Liver (tissue), 9 donors: ENCODE data around the gene GPC1. TPM values are rescaled to one million over a fixed set of nuclear protein-coding genes. Genes with fewer than 3 reads are reported as not detected.

ENCODE experiments used
- DNase-seq: peaks from one replicate; pipeline ENCODE4 v3.0.0-alpha.2; 2017; ENCODE audit warnings: low spot score
- H3K27ac ChIP-seq, 2 donors: one replicate each; pipeline ENCODE4 v1.7.0; 2013; ENCODE audit warnings: inconsistent platforms in 2 of 2, low read length in 2 of 2, control low read depth in 1 of 2, low read depth in 1 of 2, mild to moderate bottlenecking in 1 of 2
- H3K27me3 ChIP-seq, 4 donors: one replicate each; pipeline versions ENCODE4 v1.6.1 to v1.7.0; 2013; ENCODE audit warnings: low read length in 3 of 4, inconsistent platforms in 1 of 4, mild to moderate bottlenecking in 1 of 4, moderate library complexity in 1 of 4; ENCODE audit not compliant: control insufficient read depth in 4 of 4, insufficient read depth in 4 of 4
- H3K36me3 ChIP-seq, 4 donors: one replicate each; pipeline versions ENCODE4 v1.6.1 to v1.7.0; 2013; ENCODE audit warnings: low read length in 3 of 4, mild to moderate bottlenecking in 3 of 4, low read depth in 1 of 4, moderate library complexity in 1 of 4; ENCODE audit not compliant: control insufficient read depth in 4 of 4, insufficient read depth in 3 of 4
- H3K4me1 ChIP-seq, 4 donors: one replicate each; pipeline versions ENCODE4 v1.6.1 to v1.7.0; 2013; ENCODE audit warnings: low read length in 3 of 4, mild to moderate bottlenecking in 3 of 4, moderate library complexity in 1 of 4; ENCODE audit not compliant: control insufficient read depth in 4 of 4, insufficient read depth in 4 of 4
- H3K4me3 ChIP-seq, 3 donors: one replicate each; pipeline versions ENCODE4 v1.6.1 to v1.7.0; 2013; ENCODE audit warnings: low read length in 3 of 3, control low read depth in 1 of 3, low read depth in 1 of 3, mild to moderate bottlenecking in 1 of 3
- H3K9ac ChIP-seq, 2 donors: one replicate each; pipeline ENCODE4 v1.7.0; 2013; ENCODE audit warnings: low read length in 2 of 2, mild to moderate bottlenecking in 2 of 2, moderate library complexity in 2 of 2, control low read depth in 1 of 2, low read depth in 1 of 2
- H3K9me3 ChIP-seq, 4 donors: one replicate each; pipeline versions ENCODE4 v1.6.1 to v1.7.0; 2013; ENCODE audit warnings: low read length in 3 of 4; ENCODE audit not compliant: control insufficient read depth in 4 of 4
- ATF3 ChIP-seq: IDR thresholded peaks from 2 replicates; pipeline ENCODE4 v1.6.1; 2016; ENCODE audit warnings: antibody characterized with exemption
- CTCF ChIP-seq: fragments of 150-350 bp; IDR thresholded peaks from 2 replicates; pipeline ENCODE4 v1.5.1; 2017; ENCODE audit warnings: improper control_type of control experiment, low read depth, low read length; ENCODE audit not compliant: missing input control
- EGR1 ChIP-seq, 2 donors: IDR thresholded peaks; 2 replicates each; pipeline ENCODE4 v1.6.1; 2016 to 2018; ENCODE audit warnings: antibody characterized with exemption in 2 of 2, low read depth in 2 of 2
- FOXA1 ChIP-seq: IDR thresholded peaks from 2 replicates; pipeline ENCODE4 v1.6.1; 2016; ENCODE audit warnings: antibody characterized with exemption
- FOXA2 ChIP-seq: IDR thresholded peaks from 2 replicates; pipeline ENCODE4 v1.6.1; 2016; ENCODE audit warnings: antibody characterized with exemption
- GABPA ChIP-seq, 2 donors: IDR thresholded peaks in 1 of 2; conservative IDR thresholded peaks in 1 of 2; 2 replicates each; pipeline ENCODE4 v1.6.1; 2016; ENCODE audit warnings: antibody characterized with exemption in 2 of 2, mild to moderate bottlenecking in 1 of 2, moderate library complexity in 1 of 2
- HNF4A ChIP-seq, 2 donors: conservative IDR thresholded peaks; 2 replicates each; pipeline ENCODE4 v1.6.1; 2016; ENCODE audit warnings: antibody characterized with exemption in 2 of 2, mild to moderate bottlenecking in 2 of 2
- JUND ChIP-seq, 2 donors: IDR thresholded peaks; 2 replicates each; pipeline ENCODE4 v1.6.1; 2016; ENCODE audit warnings: antibody characterized with exemption in 2 of 2
- RAD21 ChIP-seq, 2 donors: IDR thresholded peaks; 2 replicates each; pipeline ENCODE4 v1.6.1; 2016; ENCODE audit warnings: antibody characterized with exemption in 2 of 2, mild to moderate bottlenecking in 2 of 2
- SP1 ChIP-seq: IDR thresholded peaks from 2 replicates; pipeline ENCODE4 v1.6.1; 2018; ENCODE audit warnings: antibody characterized with exemption, mild to moderate bottlenecking
- TAF1 ChIP-seq: conservative IDR thresholded peaks from 2 replicates; pipeline ENCODE4 v1.6.1; 2016; ENCODE audit warnings: antibody characterized with exemption, mild to moderate bottlenecking
- YY1 ChIP-seq: IDR thresholded peaks from 2 replicates; pipeline ENCODE4 v1.6.1; 2016; ENCODE audit warnings: antibody characterized with exemption, mild to moderate bottlenecking
- WGBS: extraction: QIAGEN DNeasy Blood & Tissue Kit; methylation state at CpG from one replicate; pipeline ENCODE4 v1.1.7; 2013; 5-methylcytosine and 5-hydroxymethylcytosine counted together
- polyA plus RNA-seq, 2 donors: library from polyadenylated mRNA; stranded (reverse) in 1 of 2; unstranded in 1 of 2; fragments of 200-250 nt in 1 of 2; fragments of >200 nt in 1 of 2; fragmentation: Nextera tagmentation in 1 of 2; extraction: Ambion mirVana in 1 of 2; gene quantifications; one replicate each; pipeline versions ENCODE4 v1.2.1 to v1.2.3, GENCODE V29; 2013 to 2015
- total RNA-seq, 2 donors: library from RNA; depleted of rRNA; stranded (reverse); fragments of >200 nt; gene quantifications; one replicate each; pipeline ENCODE4 v1.2.3, GENCODE V29; 2014
- TF ChIP-seq, protein P1 (sequence below): IDR thresholded peaks from 2 replicates; pipeline ENCODE4 v1.6.1; 2016; ENCODE audit warnings: antibody characterized with exemption
- TF ChIP-seq, protein P2 (sequence below): IDR thresholded peaks from 2 replicates; pipeline ENCODE4 v1.6.1; 2016; ENCODE audit warnings: antibody characterized with exemption
- donor health status: healthy.
- donor health status: healthy.
- donor health status: healthy.
- donor health status: healthy.
- donor health status: healthy.

GPC1 gene
- total and polyA plus RNA-seq, 4 donors = 3.2 to 41.0 (median 9.1) TPM

GRCh38 chr2:240451108-240451611 lies 15.7 kb downstream of the GPC1 start:
- no peaks in the 10 kb centered on the region for H3K9me3 ChIP-seq
- no peaks in the 10 kb centered on the region for H3K27me3 ChIP-seq

DNA sequence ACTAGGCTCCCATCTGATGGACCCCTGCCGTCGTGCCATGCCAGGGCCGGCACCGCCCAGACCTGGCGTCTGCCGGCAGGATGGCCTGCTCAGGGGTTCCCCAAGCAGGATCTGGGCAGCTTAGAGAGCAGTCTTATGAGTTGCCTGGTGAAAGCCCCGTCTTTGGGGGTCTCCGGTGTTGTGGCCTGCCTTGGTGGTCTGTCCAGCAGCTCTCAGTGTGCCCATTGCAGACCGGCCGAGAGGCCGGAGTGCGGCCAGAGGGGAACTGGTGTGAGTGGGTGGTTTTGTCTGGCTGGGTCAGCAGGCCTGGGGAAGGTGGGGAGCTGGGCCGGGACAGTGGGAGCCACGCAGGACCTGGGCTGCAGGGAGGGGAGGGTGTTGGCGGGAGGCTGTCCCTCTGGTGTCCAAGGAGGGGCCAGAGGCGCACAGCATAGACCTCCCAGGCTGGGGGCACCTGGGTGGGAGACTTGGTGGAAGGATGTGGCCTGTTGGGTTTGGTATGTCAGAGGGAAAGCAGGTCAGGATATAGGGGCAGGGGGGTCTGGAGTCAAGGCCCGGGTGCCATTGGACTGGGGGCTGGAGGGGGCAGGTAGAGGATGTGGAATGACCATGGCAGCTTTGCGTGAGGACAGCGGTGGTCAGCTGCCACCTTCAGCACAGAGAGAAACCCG lies 16.5 kb downstream of the GPC1 start:
- Histone ChIP-seq H3K9me3 (no peaks in the 10 kb centered on the region), H3K4me3 (peak overlapping the region in 2 of 3 donors; percentile 20 to 66), H3K9ac (no peak overlapping the region), H3K4me1 (peaks cover 3 to 17% (median 10%) of the 10 kb centered on the region in 4 donors), H3K27me3 (no peaks in the 10 kb centered on the region), H3K36me3 (no peaks in the 10 kb centered on the region), H3K27ac (no peak overlapping the region)
- TF ChIP-seq GABPA (IDR thresholded peaks at IDR 0.05 in 1 of 2, conservative IDR thresholded peaks at IDR 0.05 in 1 of 2) (no peak), CTCF (no peak), FOXA2 (no peak), YY1 (no peak), ATF3 (no peak), SP1 (no peak), TAF1 (no peak), HNF4A (conservative IDR thresholded peaks at IDR 0.05) (no peak), FOXA1 (no peak), JUND (IDR thresholded peaks at IDR 0.05) (no peak), RAD21 (IDR thresholded peaks at IDR 0.05) (no peak), EGR1 (IDR thresholded peaks at IDR 0.05; ENCODE audit: low read depth in 2 of 2) (no peak)
- TF ChIP-seq, protein P1, sequence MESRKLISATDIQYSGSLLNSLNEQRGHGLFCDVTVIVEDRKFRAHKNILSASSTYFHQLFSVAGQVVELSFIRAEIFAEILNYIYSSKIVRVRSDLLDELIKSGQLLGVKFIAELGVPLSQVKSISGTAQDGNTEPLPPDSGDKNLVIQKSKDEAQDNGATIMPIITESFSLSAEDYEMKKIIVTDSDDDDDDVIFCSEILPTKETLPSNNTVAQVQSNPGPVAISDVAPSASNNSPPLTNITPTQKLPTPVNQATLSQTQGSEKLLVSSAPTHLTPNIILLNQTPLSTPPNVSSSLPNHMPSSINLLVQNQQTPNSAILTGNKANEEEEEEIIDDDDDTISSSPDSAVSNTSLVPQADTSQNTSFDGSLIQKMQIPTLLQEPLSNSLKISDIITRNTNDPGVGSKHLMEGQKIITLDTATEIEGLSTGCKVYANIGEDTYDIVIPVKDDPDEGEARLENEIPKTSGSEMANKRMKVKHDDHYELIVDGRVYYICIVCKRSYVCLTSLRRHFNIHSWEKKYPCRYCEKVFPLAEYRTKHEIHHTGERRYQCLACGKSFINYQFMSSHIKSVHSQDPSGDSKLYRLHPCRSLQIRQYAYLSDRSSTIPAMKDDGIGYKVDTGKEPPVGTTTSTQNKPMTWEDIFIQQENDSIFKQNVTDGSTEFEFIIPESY = no peak
- DNase-seq = no peak
- 74% methylated on average over 20 of the region's 20 CpGs for WGBS

More at GRCh38 chr2:240451108-240451611, 15.7 kb downstream of the GPC1 start:
- Histone ChIP-seq H3K27ac (no peak overlapping the region), H3K36me3 (no peaks in the 10 kb centered on the region), H3K4me1 (peaks cover 3 to 17% (median 8%) of the 10 kb centered on the region in 4 donors), H3K9ac (no peak overlapping the region), H3K4me3 (no peak overlapping the region)
- TF ChIP-seq FOXA2 (no peak), CTCF (no peak)
- TF ChIP-seq, protein P2, sequence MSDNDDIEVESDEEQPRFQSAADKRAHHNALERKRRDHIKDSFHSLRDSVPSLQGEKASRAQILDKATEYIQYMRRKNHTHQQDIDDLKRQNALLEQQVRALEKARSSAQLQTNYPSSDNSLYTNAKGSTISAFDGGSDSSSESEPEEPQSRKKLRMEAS = no peak
- DNase-seq = no peak
- WGBS = 89% methylated on average over 13 of the region's 13 CpGs
